ENCODE data around the gene LHB. TPM values are rescaled to one million over a fixed set of nuclear protein-coding genes. Genes with fewer than 3 reads are reported as not detected.

Gene LHB
- total RNA-seq, 1 donor from 2014 or later, result not detected

DNA sequence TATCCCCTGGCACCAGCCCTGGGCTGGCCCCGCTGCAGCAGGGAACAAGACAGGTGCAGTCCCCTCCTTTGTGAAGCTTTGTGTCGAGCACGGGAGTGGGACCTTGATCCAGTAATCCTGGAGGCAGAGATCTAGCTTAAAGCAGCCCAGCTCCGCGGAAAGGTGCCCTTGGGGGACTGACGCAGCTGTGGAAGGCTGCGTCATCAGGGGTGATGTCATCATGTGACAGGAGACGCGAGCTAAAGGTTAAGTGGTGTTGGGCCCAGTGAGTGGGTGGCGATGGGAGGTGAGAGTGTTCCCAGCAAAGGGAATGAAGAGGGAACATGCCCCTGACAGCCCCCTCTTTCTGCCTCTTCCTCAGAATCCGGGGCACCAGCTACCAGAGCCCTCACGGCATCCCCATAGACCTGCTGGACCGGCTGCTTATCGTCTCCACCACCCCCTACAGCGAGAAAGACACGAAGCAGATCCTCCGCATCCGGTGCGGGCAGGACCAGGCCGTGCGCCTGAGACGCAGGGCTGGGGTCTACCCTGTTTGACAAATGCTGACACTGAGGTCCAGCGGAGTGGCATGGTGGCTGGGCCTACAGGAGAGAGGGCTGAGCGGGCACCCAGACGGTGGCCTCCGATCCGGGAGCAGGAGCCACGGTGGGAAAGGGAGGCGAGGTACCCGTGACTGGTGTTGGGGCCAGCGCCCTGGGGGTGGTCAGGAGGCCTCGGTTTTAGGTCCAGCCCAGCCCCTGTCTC lies 2.6 kb downstream of the LHB start:
- intact Hi-C loops (cut with micrococcal nuclease), result no loop called here

DNA sequence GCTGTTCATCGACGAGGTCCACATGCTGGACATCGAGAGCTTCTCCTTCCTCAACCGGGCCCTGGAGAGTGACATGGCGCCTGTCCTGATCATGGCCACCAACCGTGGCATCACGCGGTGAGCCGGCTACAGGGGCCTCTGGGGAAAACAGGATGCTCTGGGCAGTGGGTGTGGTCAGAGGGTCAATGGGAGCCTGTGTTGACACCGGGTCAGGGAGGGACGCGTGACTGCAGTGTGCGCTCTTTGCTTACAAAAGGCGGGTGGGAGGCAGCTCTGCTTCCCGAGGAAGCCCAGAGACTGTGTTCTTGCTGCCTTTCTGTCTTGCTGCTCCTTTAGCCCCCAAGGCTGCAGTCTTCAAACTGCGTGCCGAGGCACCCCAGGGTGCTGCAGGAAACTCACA lies 5.7 kb downstream of the LHB start:
- intact Hi-C loops (cut with micrococcal nuclease), result no loop called here

DNA sequence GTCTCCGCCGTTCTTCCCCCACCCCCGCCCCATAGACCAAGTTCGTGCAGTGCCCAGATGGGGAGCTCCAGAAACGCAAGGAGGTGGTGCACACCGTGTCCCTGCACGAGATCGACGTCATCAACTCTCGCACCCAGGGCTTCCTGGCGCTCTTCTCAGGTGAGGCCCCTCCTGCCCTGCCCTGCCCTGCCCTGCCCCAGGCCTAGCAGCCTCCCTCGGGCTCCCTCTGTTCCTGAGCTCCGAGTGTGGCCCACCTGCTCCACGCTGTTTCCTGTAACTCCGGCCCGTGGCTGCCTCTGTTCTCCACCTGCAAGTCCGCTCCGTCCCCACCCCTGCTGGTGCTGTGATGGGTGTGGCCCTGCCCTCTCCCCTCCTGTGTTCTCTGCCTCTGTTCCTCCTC lies 6.4 kb downstream of the LHB start:
- intact Hi-C loops (cut with micrococcal nuclease), result no loop called here

DNA sequence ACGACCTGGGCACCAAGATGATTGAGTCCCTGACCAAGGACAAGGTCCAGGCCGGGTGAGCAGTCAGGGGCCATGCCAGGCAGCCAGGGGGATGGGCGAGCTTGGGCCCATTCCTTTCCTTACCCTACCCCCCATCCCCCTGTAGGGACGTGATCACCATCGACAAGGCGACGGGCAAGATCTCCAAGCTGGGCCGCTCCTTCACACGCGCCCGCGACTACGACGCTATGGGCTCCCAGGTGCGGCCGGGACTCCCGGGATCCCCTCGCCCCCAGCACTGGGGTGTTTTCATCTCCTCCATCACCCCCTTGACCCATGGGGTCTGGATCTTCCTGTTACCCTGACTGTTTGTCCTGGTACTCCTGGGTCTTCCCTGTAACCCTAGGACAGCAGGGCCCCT lies 7.1 kb downstream of the LHB start:
- intact Hi-C loops (cut with micrococcal nuclease), result no loop called here

DNA sequence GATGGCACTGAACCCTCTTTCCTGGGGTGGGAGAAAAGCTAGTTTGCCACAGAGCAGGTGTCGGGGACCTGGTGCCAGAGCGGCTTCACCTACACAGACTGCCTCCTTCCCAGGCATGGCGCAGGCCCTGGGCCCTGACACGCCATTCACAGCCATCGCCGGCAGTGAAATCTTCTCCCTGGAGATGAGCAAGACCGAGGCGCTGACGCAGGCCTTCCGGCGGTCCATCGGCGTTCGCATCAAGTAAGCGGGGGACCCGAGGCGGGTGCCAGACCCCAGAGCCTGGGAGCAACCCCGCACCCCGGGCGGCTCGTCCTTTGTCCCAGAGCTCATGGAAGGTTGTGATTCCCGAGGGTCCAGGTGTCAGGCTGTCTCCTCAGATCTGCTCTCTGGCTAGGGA lies 10.0 kb downstream of the LHB start:
- intact Hi-C loops (cut with micrococcal nuclease), result no loop called here

DNA sequence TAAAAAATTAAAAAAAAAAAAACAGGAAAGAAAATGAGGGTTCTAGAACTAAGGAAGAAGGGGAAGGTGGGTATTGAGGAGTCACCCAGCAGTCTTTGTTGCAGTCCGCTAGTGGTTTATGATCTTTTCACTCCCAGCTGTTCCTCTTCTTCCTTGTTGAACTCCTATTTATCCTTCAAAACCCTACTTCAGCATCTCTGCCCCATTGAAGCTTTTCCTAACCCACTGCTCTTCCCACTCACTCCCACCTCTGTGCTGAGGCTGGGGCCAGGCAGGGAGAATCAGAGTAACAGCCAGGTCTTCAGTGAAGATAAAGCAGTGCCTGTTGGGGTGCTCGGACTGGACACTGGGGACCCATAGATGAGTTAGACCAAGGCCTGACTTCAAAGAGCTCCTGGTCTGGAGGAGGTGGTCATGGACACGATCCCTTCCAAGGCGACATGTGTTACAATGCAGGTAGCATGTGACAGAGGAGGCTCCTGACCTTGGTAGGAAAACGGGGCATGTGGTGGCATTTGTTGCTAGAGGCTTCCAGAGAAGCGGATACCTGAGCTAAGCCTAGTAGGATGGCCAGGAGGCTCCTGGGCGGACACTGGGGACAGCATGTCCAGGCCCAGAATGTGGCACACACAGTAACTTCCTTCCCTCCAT lies 11.8 kb downstream of the LHB start:
- intact Hi-C loops (cut with micrococcal nuclease), result no loop called here

DNA sequence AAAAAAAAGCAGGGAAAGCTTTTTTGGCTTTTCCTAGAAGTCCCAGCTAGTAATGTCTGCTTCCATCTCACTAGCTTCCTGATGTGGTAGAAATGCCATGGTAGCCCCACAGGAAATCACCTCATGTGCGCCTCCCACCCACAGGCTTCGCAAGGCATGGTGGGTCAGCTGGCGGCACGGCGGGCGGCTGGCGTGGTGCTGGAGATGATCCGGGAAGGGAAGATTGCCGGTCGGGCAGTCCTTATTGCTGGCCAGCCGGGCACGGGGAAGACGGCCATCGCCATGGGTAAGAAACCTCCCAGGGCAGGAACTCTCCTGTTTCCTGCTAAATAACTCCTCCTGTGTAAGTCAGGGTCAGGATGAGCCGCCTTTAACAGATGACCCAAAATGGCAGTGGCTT lies 12.8 kb downstream of the LHB start:
- intact Hi-C loops (cut with micrococcal nuclease), result no loop called here

DNA sequence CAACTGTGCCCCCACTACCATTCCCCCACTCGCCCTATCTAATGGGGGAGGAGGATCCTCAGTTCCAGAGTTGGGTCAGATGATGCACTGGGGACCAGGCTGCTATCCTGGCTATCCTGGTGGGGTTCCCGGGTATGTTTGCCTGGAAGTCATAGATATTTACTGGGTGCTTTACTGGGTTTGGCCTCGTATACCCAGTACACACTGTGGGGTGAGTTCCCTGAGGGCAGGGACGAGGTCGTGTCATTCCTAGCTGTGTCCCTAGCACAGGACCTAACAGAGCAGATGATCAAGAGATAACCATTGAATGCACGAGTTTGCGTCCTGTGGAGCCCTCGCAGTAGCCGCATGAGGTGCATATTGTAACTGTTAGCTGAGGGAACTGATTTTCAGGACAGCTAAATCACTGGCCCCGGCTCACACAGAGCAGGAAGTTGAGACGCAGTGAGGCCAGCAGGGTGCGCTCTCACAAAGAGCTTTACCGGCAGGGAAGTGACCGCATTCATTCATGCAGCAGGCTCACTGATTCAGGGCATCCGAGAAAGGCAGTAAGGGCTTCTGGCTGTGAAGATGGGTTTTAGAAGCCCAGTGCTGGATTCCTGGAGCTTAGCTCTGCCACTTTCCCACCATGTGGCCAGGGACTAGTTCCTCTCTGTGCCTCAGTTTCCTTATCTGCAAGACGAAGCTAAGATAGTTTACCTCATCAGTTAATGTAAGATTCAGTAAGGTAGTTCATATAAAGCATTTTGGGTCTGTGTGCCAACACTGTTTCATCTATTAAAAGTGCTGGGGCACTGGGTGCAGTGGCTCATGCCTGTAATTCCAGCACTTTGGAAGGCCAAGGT lies 17.2 kb downstream of the LHB start:
- intact Hi-C loops (cut with micrococcal nuclease), result loop anchor here (1.0 kb wide), 2 partner anchors 98 to 200 kb away; no protein-coding TSS in a partner anchor

DNA sequence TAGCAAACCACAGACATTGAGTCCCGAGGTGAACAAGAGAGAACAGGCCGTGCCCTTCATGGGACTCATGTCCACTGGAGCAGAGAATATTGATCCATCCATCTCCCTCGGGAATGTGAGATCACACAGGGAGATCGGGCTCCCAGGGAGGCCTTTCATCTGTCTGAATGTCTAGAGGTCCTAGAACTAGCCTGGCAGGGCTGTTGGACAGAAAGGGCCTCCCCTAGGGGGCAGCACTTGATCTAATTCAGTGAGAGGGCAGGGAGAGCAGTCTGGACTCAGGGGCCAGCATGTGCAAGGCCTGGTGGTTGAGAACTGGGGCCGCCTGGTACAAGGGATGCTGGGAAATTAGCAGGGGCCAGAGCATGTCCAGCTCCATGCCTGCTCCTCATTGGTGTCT lies 18.9 kb downstream of the LHB start:
- intact Hi-C loops (cut with micrococcal nuclease), result no loop called here

DNA sequence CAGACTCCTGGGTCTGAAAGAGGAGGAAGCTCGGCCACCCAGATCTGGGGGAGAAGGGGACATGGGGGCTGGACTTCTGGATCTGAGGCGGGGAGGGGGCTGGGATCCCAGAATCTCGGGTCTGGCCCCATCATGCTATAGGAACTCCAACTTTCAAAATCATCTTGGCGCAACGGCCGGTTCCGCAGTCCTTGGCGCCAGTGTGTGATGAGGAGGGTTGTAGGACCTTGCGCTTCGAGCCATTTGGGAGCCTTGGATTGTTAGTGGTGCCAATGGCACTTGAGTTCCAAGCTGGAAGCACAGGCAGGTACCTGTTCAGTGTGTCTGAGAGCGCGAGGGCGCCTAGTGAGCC lies 22.9 kb downstream of the LHB start:
- intact Hi-C loops (cut with micrococcal nuclease), result loop anchor here (5.0 kb wide), 3 partner anchors 153 to 773 kb away; partner anchors contain the start of genes ALDH16A1, AP2A1 and PIH1D1

DNA sequence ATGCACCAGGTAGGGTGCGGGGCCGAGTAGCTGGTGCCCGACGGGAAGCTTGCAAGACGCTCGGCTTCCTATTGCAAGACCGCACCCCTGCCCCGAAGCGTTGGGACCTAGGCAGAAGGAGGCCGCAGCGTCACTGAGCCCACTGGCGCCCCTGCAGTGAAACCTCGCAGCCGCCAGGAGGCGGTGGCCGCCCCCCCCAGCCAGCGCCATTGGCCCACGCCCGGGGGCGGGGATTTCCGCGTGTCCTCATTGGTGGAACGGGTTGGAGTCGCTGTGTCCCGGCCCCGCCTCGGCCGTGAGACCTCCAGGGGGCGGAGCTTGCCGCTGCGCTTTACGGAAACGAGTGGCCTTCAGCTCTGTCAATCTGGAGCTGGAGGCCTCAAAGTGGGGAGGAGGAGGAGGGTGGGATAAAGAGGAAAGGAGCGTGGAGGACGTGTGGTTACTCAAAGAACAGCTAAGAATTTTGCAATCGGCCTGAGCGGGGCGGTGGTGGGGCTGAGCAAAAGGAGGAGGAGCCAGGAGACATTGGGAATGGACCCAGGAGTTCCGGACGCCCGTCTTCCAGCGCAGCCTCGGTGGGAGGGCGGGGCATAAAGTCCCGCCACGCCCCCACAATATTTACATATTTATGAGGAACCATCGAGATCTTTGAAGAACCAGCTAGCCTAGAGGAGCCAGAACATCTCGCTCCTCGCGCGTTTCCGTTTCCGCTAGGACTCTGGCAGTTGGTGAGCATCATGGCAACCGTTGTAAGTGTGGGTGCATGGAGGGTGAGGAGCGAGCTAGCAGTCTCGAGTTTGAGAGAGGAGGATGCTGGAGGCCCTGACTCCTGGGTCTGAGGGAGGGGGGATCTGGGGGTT lies 23.5 kb downstream of the LHB start, which contains the start of the genes GYS1 and RUVBL2:
GYS1 (minus strand) TSS at position 135 of the 860 bp plus-strand sequence. CDS start 197 bp downstream, outside the sequence.
RUVBL2 (plus strand) TSS at position 713 of the 860 bp plus-strand sequence; CDS start at position 738, 25 bp downstream.
- intact Hi-C loops (cut with micrococcal nuclease), result loop anchor here (1.0 to 5.0 kb wide), 19 partner anchors 24 to 884 kb away; partner anchors contain the start of genes AKT1S1, ALDH16A1, AP2A1 and C19orf73

DNA sequence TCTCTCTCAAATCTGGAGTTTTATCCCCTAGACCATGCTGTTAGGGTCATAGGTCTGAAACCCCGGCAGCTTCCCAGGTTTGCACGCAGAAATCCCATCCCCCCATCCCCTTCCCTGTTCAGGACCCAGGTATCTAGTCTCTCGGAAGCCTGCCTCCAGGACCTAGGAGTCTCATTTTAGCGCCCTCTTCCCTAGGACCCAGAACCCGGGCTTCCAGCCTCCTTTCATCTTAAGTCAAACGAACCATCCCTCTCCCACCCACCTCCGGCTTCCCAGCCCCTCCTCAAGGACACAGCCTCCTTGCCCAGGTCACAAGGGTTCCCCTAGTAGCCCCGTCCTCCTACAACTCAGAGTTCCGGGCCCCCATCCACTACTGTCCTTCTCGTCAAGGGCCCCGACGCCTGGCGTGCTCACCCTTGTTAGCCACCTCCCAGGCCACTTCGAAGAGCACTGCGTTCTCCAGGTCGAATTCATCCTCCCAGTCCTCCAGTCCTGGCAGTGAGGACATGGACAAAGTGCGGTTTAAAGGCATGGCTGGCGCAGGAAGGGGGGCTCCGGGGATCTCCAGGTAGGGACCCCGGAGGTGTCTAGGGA lies 24.2 kb downstream of the LHB start:
- intact Hi-C loops (cut with micrococcal nuclease), result loop anchor here (1.0 to 5.0 kb wide), 20 partner anchors 9 to 885 kb away; partner anchors contain the start of genes AKT1S1, ALDH16A1, AP2A1 and C19orf73

DNA sequence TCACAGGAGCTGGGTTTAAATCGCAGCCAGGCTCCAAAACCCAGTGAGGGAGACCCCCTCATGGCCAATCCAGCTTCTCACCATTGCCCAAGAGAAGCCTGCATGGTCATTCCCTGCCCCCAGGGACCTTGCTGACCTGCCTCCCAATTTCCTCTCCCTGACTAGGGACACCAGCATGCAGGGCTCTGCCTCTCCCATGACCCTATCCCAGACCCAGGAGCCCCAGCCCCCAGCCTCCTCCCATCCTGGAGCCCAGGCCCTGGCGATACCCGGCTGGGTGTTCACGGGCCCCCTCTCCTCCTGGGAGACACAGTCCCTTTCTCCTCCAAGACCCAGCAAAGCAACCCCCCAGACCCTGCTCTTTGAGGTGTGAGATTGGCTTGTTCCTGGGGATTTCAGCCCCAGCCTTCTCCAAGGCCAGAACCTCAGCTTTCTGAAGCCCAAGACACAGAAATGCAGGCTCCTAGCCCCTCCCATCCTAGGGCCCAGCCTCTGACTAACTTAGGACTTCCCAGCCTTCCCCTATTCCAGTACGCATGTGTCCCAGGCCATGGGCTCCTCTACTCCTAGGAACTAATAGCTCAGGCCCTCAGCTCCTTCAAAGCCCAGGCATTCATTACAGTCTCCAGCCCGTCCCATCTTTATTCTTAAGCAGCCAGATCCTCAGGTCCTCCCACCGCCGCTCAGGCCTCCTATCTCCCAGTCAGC lies 24.9 kb downstream of the LHB start:
- intact Hi-C loops (cut with micrococcal nuclease), result loop anchor here (1.0 to 5.0 kb wide), 4 partner anchors 9 to 775 kb away; partner anchors contain the start of genes ALDH16A1, AP2A1 and PIH1D1

DNA sequence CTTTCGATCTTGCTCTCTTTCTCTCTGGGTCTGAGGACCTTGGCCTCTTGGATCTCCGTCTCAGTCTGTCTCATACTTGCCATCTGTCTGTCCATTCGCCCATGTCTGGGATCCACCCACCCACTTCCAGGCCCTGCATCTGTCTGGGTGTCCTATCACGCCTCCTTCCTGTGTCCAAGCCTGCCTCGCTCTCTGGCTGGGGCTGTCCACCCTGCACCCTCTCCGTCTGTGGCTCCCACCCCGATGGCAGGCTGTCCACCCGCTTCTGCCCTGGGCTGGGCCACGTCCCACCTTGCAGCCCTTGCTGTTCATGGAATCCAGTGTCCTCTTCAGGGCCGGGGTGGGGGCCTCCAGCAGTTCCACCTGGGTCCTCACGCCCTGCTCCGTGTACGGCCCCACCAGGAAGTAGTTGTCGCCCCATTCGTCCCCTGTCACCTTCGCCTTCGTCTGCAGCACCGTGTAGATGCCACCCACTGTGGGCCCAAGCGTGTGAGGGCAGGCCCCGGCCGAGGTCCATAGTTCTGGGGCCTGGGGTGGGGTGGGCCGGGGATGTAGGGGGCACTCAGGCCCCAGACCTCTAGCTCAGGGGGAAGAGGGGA lies 25.8 kb downstream of the LHB start:
- intact Hi-C loops (cut with micrococcal nuclease), result loop anchor here (5.0 kb wide), 3 partner anchors 156 to 776 kb away; partner anchors contain the start of genes ALDH16A1, AP2A1 and PIH1D1

DNA sequence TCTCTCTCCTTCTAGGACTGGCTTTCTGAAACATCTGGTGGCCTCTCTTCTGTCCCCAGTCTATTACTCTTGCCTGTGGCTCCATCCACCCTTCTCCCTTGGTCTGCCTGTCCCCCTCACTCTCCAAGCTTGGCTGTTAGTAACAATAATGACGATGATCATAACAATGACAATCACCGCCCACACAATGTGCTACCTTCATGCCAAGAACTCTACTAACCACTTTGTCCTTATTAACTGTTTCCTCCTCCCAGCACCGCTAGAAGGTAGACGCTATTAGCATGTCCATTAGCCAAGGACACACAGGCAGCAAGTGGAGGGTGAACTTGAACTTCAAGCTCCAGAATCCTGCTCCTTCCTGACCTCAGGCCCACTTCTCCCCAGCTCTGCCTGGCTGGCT lies 26.5 kb downstream of the LHB start:
- intact Hi-C loops (cut with micrococcal nuclease), result loop anchor here (5.0 kb wide), 3 partner anchors 157 to 777 kb away; partner anchors contain the start of genes ALDH16A1, AP2A1 and PIH1D1

DNA sequence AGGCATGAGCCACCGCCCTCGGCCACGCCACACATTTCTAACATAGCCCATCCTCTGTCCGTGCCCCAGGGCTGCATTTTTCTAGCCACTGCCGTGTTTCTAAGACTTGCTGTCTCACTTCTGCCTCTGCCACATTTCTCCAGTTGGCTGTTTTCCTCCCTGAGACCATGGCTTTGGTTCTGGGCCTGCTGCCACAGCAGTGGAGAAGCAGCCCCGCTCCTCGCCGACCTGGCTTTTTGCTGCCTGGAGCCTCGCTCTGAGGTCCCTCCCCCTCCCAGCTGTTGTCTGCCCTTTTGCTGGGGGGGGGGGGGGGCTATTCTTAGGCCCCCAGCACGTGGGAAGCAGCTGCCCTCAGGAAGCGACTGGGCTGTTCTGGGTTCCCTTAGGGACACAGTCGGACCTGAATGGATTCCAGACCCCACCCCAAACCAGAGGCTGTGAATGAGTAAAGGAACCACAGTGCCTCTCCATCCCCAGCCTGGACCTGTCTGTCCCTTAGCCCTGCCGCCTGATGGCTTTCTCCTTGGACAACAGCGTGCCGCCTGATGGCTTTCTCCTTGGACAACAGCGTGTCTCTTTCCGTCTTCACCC lies 27.1 kb downstream of the LHB start:
- intact Hi-C loops (cut with micrococcal nuclease), result loop anchor here (5.0 kb wide), 3 partner anchors 158 to 778 kb away; partner anchors contain the start of genes ALDH16A1, AP2A1 and PIH1D1

DNA sequence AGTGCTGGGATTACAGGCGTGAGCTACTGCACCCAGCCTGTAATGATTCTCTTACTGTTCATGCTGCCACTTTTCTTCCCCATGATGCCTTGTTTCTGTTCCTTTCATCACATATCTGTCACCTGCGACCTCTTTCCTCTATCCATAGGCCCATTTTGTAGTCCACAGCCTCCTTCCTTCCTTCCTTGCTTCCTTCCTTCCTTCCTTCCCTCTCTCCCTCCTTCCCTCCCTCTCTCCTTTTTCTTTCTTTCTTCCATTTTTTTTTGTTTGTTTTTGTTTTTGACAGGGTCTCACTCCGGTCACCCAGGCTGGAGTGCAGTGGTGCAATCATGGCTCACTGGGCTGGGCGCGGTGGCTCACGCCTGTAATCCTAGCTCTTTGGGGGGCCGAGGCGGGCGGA lies 28.0 kb downstream of the LHB start:
- intact Hi-C loops (cut with micrococcal nuclease), result no loop called here

DNA sequence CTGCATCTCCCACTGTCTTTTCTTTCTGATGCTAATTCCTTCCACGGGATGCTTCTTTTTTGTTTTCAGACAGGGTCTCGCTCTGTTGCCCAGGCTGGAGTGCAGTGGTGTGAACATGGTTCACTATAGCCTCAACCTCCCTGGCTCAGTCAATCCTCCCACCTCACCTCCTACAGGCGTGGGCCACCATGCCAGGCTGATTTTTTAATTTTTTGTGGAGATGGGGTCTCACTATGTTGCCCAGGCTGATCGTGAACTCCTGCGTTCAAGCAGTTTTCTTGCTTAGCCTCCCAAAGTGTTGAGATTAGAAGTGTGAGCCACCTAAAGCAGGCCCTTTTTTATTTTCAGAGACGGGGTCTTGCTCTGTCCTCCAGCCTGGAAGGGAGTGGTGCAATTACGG lies 28.6 kb downstream of the LHB start:
- intact Hi-C loops (cut with micrococcal nuclease), result no loop called here
